ENCODE measurements around the gene TLR5. TPM values are rescaled to one million over a fixed set of nuclear protein-coding genes. Genes with fewer than 3 reads are reported as not detected.

TLR5 gene
- total and polyA plus RNA-seq, 8 donors = 9.8 to 27.6 (median 10.6) TPM

GRCh38 chr1:223133306-223133823, 9.7 kb downstream of the TLR5 start:
- Histone ChIP-seq H3K36me3 (peaks cover 0 to 33% of the 10 kb centered on the region in 2 donors), H3K9me3 (no peaks in the 10 kb centered on the region), H3K4me3 (peak overlapping the region in 1 of 2 donors; percentile 35), H3K27ac (peak overlapping the region in 1 of 2 donors; percentile 81), H3K4me1 (peaks cover 13 to 69% of the 10 kb centered on the region in 2 donors), H3K27me3 (no peaks in the 10 kb centered on the region)
- ATAC-seq (peak; percentile 14), DNase-seq (no peak)
- TF ChIP-seq CTCF (IDR thresholded peaks at IDR 0.05) = no peak
- intact Hi-C loops (cut with DNase I) = loop anchor here in 1 of 2 donors (5.0 to 10.0 kb wide), 2 partner anchors 111 to 549 kb away; no protein-coding TSS in a partner anchor

- ATAC-seq (peak; percentile 62), DNase-seq (peak; percentile 57 to 96 (median 73))
- Histone ChIP-seq H3K27ac (no peak overlapping the region), H3K9me3 (no peaks in the 10 kb centered on the region), H3K27me3 (no peaks in the 10 kb centered on the region), H3K4me1 (peaks cover 0 to 29% of the 10 kb centered on the region in 2 donors), H3K4me3 (no peak overlapping the region), H3K36me3 (peaks cover 0 to 47% of the 10 kb centered on the region in 2 donors)
- peak; percentile 91 to 95 for TF ChIP-seq CTCF (IDR thresholded peaks at IDR 0.05)
- intact Hi-C loops (cut with DNase I) = loop anchor here in 1 of 2 donors (10.0 kb wide), 1 partner anchor 335 kb away; no protein-coding TSS in a partner anchor
Measured at GRCh38 chr1:223129229-223129901, 13.7 kb downstream of the TLR5 start.

GRCh38 chr1:223126741-223127140, 16.3 kb downstream of the TLR5 start:
- Histone ChIP-seq H3K36me3 (peaks cover 0 to 44% of the 10 kb centered on the region in 2 donors), H3K27me3 (no peaks in the 10 kb centered on the region), H3K27ac (no peak overlapping the region), H3K4me3 (no peak overlapping the region), H3K4me1 (peaks cover 0 to 22% of the 10 kb centered on the region in 2 donors), H3K9me3 (no peaks in the 10 kb centered on the region)
- no peak for DNase-seq
- intact Hi-C loops (cut with DNase I) = loop anchor here in 1 of 2 donors (10.0 kb wide), 1 partner anchor 332 kb away; no protein-coding TSS in a partner anchor
- ATAC-seq = no peak
- TF ChIP-seq CTCF (IDR thresholded peaks at IDR 0.05) = no peak

- no peak for TF ChIP-seq CTCF (IDR thresholded peaks at IDR 0.05)
- ATAC-seq (no peak), DNase-seq (no peak)
- Histone ChIP-seq H3K27me3 (no peaks in the 10 kb centered on the region), H3K4me3 (no peak overlapping the region), H3K9me3 (no peaks in the 10 kb centered on the region), H3K36me3 (peaks cover 0 to 34% of the 10 kb centered on the region in 2 donors), H3K27ac (no peak overlapping the region), H3K4me1 (peaks cover 0 to 22% of the 10 kb centered on the region in 2 donors)
- intact Hi-C loops (cut with DNase I) = loop anchor here in 1 of 2 donors (10.0 kb wide), 1 partner anchor 331 kb away; no protein-coding TSS in a partner anchor
Measured at GRCh38 chr1:223125766-223126165, 17.3 kb downstream of the TLR5 start.

GRCh38 chr1:223123011-223123610, 19.9 kb downstream of the TLR5 start:
- Histone ChIP-seq H3K36me3 (peaks cover 0 to 11% of the 10 kb centered on the region in 2 donors), H3K27me3 (no peaks in the 10 kb centered on the region), H3K27ac (no peak overlapping the region), H3K4me1 (peaks cover 0 to 9% of the 10 kb centered on the region in 2 donors), H3K9me3 (no peaks in the 10 kb centered on the region), H3K4me3 (no peak overlapping the region)
- no peak for DNase-seq
- TF ChIP-seq CTCF (IDR thresholded peaks at IDR 0.05) = no peak
- intact Hi-C loops (cut with DNase I) = loop anchor here in 1 of 2 donors (10.0 kb wide), 1 partner anchor 328 kb away; no protein-coding TSS in a partner anchor
- peak; percentile 30 for ATAC-seq
